SH-SY5Y (cell line): Measurements from ENCODE around the gene DDX25.

Experiments
- GATA2 ChIP-seq: IDR thresholded peaks from 2 replicates; pipeline ENCODE4 v1.6.1; 2011; ENCODE audit warnings: mild to moderate bottlenecking, low read depth, low read length
- GATA3 ChIP-seq: IDR thresholded peaks from 2 replicates; pipeline ENCODE4 v1.6.1; 2011; ENCODE audit warnings: low read depth, mild to moderate bottlenecking, low read length, moderate library complexity

DDX25 gene

DNA sequence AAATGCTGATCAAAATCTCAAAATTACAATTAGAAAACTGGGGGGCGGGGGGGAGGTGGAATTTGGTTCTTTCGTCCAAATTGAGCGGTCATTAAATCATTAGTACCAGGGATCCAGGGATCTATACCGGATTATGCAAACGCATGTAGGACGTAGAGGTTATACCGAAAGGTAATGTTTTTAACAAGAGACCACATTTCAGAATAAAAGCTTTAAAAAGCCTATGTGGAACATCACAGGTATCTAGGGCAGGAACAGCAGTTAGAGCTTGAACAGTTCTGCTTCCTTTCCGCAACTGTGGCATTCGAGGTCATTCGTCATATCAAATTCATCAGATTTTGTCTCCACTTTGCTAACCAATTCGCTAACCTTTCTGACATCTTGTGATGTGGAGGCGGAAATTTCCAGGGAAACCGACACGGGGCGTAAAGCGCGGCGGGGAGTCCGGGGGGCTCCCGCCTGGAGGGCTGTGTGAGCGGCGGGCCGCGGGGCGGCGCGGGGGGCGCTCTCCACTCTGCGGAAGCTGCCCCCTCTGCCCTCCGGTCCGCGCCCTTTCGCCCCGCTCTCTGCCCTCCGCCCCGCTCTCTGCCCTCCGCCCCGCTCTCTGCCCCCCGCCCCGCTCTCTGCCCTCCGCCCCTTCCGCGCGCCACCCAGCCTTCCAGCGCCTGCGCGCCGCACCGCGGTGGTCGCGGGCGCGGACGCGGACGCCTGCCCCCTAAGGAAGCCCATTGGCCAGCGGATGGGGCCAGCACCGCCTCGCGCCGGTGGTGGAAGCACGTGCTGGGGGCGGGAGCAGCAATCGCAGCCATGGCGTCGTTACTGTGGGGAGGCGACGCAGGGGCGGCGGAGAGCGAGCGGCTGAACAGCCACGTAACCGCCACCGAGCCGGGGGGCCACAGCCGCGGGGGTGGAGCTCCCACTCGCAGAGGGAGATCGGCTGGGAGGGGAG, at the start of gene DDX25:
Gene DDX25 (plus strand): TSS at position 798 of the 949 bp plus-strand sequence. CDS start 10 bp downstream, at position 808.
- no peak for TF ChIP-seq GATA3
- no peak for TF ChIP-seq GATA2

GRCh38 chr11:125869521-125869920, 34.8 kb upstream of the DDX25 start:
- TF ChIP-seq GATA2 (no peak), GATA3 (no peak)

GRCh38 chr11:125871391-125872137, 32.7 kb upstream of the DDX25 start:
- no peak for TF ChIP-seq GATA2
- TF ChIP-seq GATA3, result no peak

DNA sequence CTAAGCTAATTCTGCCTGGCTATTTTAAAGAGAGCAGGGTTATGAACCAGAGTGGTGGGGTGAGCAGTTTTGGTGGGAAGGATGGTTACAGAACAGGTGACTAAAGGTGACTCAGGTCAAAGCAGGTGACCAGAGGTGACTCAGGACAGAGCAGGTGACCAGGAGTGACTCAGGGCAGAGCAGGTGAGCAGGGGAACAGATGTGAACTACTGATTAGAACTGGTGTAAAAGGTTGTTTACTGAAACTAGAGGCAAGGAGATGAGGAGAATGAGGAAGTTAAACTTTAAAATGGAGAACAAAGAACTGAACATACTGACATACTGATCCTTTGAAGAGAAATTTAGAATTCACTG, 32.2 kb upstream of the DDX25 start:
- no peak for TF ChIP-seq GATA2
- TF ChIP-seq GATA3, result no peak

GRCh38 chr11:125873881-125874555, 30.3 kb upstream of the DDX25 start:
- TF ChIP-seq GATA3 (no peak), GATA2 (no peak)

DNA sequence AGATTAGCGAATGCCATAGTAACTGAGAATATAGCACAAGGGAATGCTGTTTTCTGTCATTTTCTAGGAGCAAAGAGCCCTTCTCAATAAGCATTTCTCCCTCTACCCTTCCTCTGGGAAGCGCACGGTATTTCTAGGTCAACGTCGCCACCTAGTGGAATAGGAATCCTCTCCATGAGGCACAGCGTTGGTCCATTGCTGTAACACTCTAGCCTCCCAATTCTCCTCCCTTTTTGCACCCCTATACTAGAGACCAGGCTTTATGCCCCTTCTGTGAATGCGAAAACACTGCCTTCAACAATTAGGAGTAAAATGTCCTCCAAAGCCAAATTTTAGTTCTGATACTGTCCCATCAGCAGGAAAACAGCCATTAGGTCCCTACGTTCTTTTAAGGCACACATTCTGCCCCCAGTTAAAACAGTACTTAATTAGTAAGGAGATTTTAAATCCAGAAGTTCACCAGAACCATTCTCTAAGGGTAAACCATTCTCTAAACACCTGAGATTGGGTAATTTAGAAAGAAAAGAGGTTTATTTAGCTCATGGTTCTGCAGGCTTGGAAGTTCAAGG, 29.7 kb upstream of the DDX25 start:
- TF ChIP-seq GATA2, result no peak
- no peak for TF ChIP-seq GATA3

GRCh38 chr11:125881291-125881690, 23.0 kb upstream of the DDX25 start:
- TF ChIP-seq GATA2, result no peak

DNA sequence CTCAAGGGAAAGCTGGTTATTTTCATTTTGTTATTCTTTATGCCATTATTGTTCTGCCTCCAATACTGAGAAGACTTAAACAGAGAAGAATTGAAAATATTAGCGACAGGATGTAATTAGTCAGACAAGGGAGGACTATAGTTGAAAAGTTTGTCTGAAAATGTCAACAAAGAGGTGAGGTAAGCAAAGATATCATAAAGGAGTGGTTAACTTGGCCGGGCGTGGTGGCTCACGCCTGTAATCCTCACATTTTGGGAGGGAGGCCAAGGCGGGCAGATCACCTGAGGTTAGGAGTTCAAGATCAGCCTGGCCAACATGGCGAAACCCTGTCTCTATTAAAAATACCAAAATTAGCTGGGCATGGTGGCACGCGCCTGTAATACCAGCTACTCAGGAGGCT, 20.9 kb upstream of the DDX25 start:
- TF ChIP-seq GATA2 (no peak), GATA3 (no peak)

GRCh38 chr11:125886997-125887372, 17.3 kb upstream of the DDX25 start:
- TF ChIP-seq GATA2, result no peak
- TF ChIP-seq GATA3, result no peak

- no peak for TF ChIP-seq GATA3
- no peak for TF ChIP-seq GATA2
These were observed 16.7 kb upstream of the DDX25 start, which contains the start of gene HYLS1 for GRCh38 chr11:125887373-125888324. TSS of gene HYLS1 (plus strand) at chr11:125887668. CDS start at chr11:125899369, 11,701 bp downstream.

DNA sequence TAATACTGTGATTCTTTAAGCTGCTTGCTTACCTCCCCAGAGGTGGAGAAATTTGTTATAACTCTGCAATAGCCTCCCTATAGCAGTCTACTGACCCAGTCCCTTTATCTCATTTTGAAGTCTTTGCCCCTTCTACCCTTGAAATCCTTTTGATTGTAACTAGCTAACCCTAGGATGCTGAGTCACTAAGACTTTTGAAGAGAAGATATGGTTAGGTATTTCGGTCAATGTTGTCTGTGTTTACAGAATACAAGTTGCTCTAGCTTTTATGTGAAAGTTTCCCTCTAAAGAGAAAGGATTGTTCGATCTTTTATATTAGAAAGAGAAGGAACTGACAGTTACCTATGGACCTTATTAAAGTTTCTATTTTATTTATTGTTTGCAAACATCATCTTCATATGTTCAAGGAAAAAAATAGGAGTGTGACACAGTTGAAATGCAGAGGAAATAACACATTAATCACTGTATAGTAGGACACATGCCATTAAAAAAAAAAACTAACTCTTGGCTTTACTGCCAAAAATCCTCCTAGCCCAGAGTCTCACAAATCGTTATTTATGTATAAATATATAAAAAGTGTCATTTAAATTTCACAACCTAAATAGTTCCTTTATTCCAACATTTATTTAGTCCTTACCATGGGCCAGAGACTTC, 13.7 kb upstream of the DDX25 start:
- TF ChIP-seq GATA2 (no peak), GATA3 (no peak)

DNA sequence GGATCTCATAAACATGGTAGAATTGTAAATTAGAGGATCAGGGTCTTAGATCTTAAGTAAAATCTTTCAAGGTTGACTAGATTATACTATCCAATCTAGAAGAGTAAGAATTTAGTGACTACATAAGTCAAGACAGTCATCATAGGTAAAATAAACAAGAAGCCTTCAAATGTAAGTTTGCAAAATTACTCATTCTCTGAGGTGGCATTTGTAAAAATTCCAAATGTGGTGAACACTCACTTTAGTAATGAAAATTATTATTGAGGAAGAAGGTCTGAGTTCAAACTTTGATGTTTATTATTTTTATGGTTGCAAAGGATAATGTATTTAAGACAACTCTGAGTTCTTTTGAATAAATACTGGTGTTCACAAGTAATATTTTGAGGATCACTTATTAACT, 12.2 kb upstream of the DDX25 start:
- TF ChIP-seq GATA2 (no peak), GATA3 (no peak)

DNA sequence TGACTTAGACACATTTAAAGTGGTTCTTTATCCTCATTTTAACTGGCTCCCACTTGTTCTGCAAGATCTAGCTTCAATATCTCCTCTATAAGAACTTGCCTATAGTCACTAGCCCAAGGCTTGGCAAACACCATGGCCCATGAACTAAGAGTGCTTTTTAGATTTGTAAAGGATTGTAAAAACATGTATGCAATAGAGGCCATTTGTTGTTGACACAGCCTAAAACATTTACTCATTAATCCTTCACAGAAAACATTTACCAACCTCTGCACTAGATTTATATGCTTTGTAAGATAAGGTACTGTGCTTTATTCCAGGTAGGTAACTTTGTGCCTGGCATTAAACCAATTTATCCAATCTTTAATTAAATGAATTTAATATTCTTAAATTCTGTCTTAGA, 11.3 kb upstream of the DDX25 start:
- TF ChIP-seq GATA2 (no peak), GATA3 (no peak)
